GM12878 (cell line): Measurements from ENCODE around the gene ZNF827. TPM values are rescaled to one million over a fixed set of nuclear protein-coding genes. Genes with fewer than 3 reads are reported as not detected.

Experiments used
- ATAC-seq: fragments of 200-7000 bp; cut with Tn5 transposase; 3 replicates; pipeline ENCODE4 v1.9.1; 2020; ENCODE audit warnings: mild to moderate bottlenecking, moderate library complexity
- BruUV-seq: library from RNA; stranded (reverse); fragments of 400-500 nt; replicated peaks from 2 replicates; lab custom pipeline; 2021; lab: Mats Ljungman, UMichigan
- CTCF ChIA-PET: fragments of 300-600 bp; sonication (Branson Sonifier 250); formaldehyde crosslinking; extraction: SDS; loops from one replicate; lab custom pipeline; 2021; ENCODE audit warnings: inconsistent platforms; lab: Yijun Ruan, JAX
- POLR2A ChIA-PET: fragments of 350-600 bp; formaldehyde crosslinking; extraction: SDS; loops from one replicate; lab custom pipeline; 2021; ENCODE audit warnings: inconsistent platforms; lab: Charles Lee
- RAD21 ChIA-PET: fragments of 300-600 bp; sonication (Branson Sonifier 250); formaldehyde crosslinking; loops from one replicate; lab custom pipeline; 2023; ENCODE audit warnings: antibody characterized with exemption; ENCODE audit not compliant: unreplicated experiment; lab: Charles Lee
- SMC1A ChIA-PET: fragments of 300-600 bp; sonication (Branson Sonifier 250); formaldehyde crosslinking; loops from one replicate; lab custom pipeline; 2023; ENCODE audit not compliant: unreplicated experiment, uncharacterized antibody; lab: Charles Lee
- DNase-seq: peaks from one replicate; pipeline ENCODE4 v3.0.0-alpha.2; 2011; ENCODE audit warnings: low read depth, low spot score
- FAIRE-seq: peaks from 3 replicates; lab custom pipeline; 2011; peaks lifted over from hg19 to GRCh38; lab: Jason Lieb, UNC
- H2AFZ ChIP-seq: 2 replicates; pipeline ENCODE4 v1.6.0; 2011; ENCODE audit warnings: low read depth, low read length, control low read depth; ENCODE audit not compliant: control insufficient read depth
- H3K27ac ChIP-seq: 2 replicates; pipeline ENCODE4 v1.5.1; 2011; ENCODE audit warnings: control low read depth; ENCODE audit not compliant: control insufficient read depth, insufficient read depth
- H3K27me3 ChIP-seq, 2 experiments: replicated peaks in 1 of 2; 2 replicates each; pipeline versions ENCODE4 v1.6.0 to v1.6.1; 2011; ENCODE audit warnings: low read length in 1 of 2; ENCODE audit not compliant: control insufficient read depth in 2 of 2, insufficient read depth in 2 of 2
- H3K36me3 ChIP-seq, 2 experiments: 2 replicates each; pipeline ENCODE4 v1.5.1; 2011; ENCODE audit warnings: low read length in 1 of 2; ENCODE audit not compliant: control insufficient read depth in 2 of 2, insufficient read depth in 2 of 2
- H3K4me1 ChIP-seq: 2 replicates; pipeline ENCODE4 v1.6.1; 2011; ENCODE audit warnings: mild to moderate bottlenecking, low read length, moderate library complexity, mixed read lengths; ENCODE audit not compliant: control insufficient read depth, insufficient read depth
- H3K4me2 ChIP-seq: 2 replicates; pipeline ENCODE4 v1.6.0; 2011; ENCODE audit warnings: control low read depth; ENCODE audit not compliant: control insufficient read depth, insufficient read depth
- H3K4me3 ChIP-seq: fragments of 200-600 bp; sonication (generic); 2 replicates; pipeline ENCODE4 v1.5.1; 2016
- H3K79me2 ChIP-seq: 2 replicates; pipeline ENCODE4 v1.6.0; 2011; ENCODE audit warnings: low read length; ENCODE audit not compliant: control insufficient read depth, insufficient read depth
- H3K9ac ChIP-seq: 2 replicates; pipeline ENCODE4 v1.8.0; 2011; ENCODE audit warnings: low read length, control low read depth, mixed read lengths; ENCODE audit not compliant: control insufficient read depth, insufficient read depth
- H3K9me3 ChIP-seq: replicated peaks from 3 replicates; pipeline ENCODE4 v1.5.1; 2011; ENCODE audit warnings: mild to moderate bottlenecking, low read length; ENCODE audit not compliant: control insufficient read depth, insufficient read depth
- H4K20me1 ChIP-seq: 2 replicates; pipeline ENCODE4 v1.6.0; 2011; ENCODE audit not compliant: control insufficient read depth, insufficient read depth
- CBX5 ChIP-seq: sonication (generic); IDR thresholded peaks from 2 replicates; pipeline ENCODE4 v1.6.1; 2016; ENCODE audit warnings: low read depth, moderate library complexity, mild to moderate bottlenecking, inconsistent platforms
- CREB1 ChIP-seq: IDR thresholded peaks from 2 replicates; pipeline ENCODE4 v1.6.1; 2012; ENCODE audit warnings: low read depth, mild to moderate bottlenecking, inconsistent platforms
- DPF2 ChIP-seq: fragments of 450-650 bp; IDR thresholded peaks from 2 replicates; pipeline ENCODE4 v1.6.1; 2017; ENCODE audit warnings: mild to moderate bottlenecking
- ESRRA ChIP-seq: IDR thresholded peaks from 2 replicates; pipeline ENCODE4 v1.6.1; 2012; ENCODE audit warnings: mild to moderate bottlenecking, low read length, improper control_type of control experiment
- EZH2 ChIP-seq: IDR thresholded peaks from 2 replicates; pipeline ENCODE4 v1.6.1; 2012; ENCODE audit warnings: low read depth, mild to moderate bottlenecking, control low read depth, inconsistent platforms, low read length, borderline replicate concordance; ENCODE audit not compliant: control insufficient read depth
- HDGF ChIP-seq: fragments of 450-650 bp; IDR thresholded peaks from 2 replicates; pipeline ENCODE4 v1.6.1; 2016; ENCODE audit warnings: antibody characterized with exemption
- NFXL1 ChIP-seq: fragments of 450-650 bp; IDR thresholded peaks from 2 replicates; pipeline ENCODE4 v1.6.1; 2017; ENCODE audit warnings: antibody characterized with exemption, mild to moderate bottlenecking, borderline replicate concordance
- NFYA ChIP-seq: IDR thresholded peaks from 2 replicates; pipeline ENCODE4 v1.6.1; 2011; ENCODE audit warnings: low read depth, mild to moderate bottlenecking, low read length, improper control_type of control experiment, borderline replicate concordance
- RELA ChIP-seq: fragments of 450-650 bp; IDR thresholded peaks from 2 replicates; pipeline ENCODE4 v1.8.0; 2014; ENCODE audit warnings: borderline replicate concordance; ENCODE audit not compliant: partially characterized antibody
- SMC3 ChIP-seq: IDR thresholded peaks from 2 replicates; pipeline ENCODE4 v1.6.1; 2011; ENCODE audit warnings: low read length, improper control_type of control experiment, borderline replicate concordance
- ZNF384 ChIP-seq: IDR thresholded peaks from 2 replicates; pipeline ENCODE4 v1.6.1; 2012; ENCODE audit warnings: low read depth, mild to moderate bottlenecking, low read length, improper control_type of control experiment, borderline replicate concordance
- WGBS: methylation state at CpG from one replicate; pipeline ENCODE4 v1.1.6; 2016; ENCODE audit warnings: low lambda C conversion rate; ENCODE audit not compliant: insufficient replicate concordance, insufficient coverage; ENCODE audit errors: missing lambda C conversion rate; 5-methylcytosine and 5-hydroxymethylcytosine counted together
- in situ Hi-C: fragments of 300-500 bp; cut with MboI; formaldehyde crosslinking; loops from 9 replicates; pipeline ENCODE4 v1.14.3; 2018; ENCODE audit warnings: mixed read lengths
- intact Hi-C: fragments of 100-400 bp; cut with micrococcal nuclease; formaldehyde crosslinking; loops from one replicate; pipeline ENCODE4 v1.14.2; 2022; ENCODE audit not compliant: unreplicated experiment
- polyA plus RNA-seq, 11 experiments: library from polyadenylated mRNA; depleted of rRNA in 4 of 11; unstranded in 6 of 11; stranded (reverse) in 5 of 11; fragments of >200 nt; fragmentation: Nextera tagmentation in 4 of 11; fragmentation: Illumina TruSeq in 1 of 11; extraction: Ambion mirVana in 4 of 11; extraction: Trizol in 1 of 11; gene quantifications; 1 replicate in 1 of 11; 2 replicates in 10 of 11; pipeline versions ENCODE4 v1.2.1 to v1.2.3, GENCODE V29; 2011 to 2016; ENCODE audit warnings: inconsistent platforms in 2 of 11, missing spikeins in 2 of 11, low read depth in 1 of 11
- total RNA-seq, 4 experiments: library from RNA; depleted of rRNA in 3 of 4; stranded (reverse); fragments of >200 nt in 3 of 4; fragmentation: Illumina TruSeq in 1 of 4; extraction: Trizol in 1 of 4; gene quantifications; 2 replicates each; pipeline versions ENCODE4 v1.2.1 to v1.2.3, GENCODE V29; 2013 to 2021
- TF ChIP-seq, protein P1 (sequence below): IDR thresholded peaks from 2 replicates; pipeline ENCODE4 v1.6.1; 2011; ENCODE audit warnings: borderline replicate concordance, low read depth, mild to moderate bottlenecking, moderate library complexity, mixed read lengths, low read length; ENCODE audit not compliant: insufficient read depth; ENCODE audit errors: extremely low read length
- TF ChIP-seq, protein P2 (sequence below): fragments of 450-650 bp; IDR thresholded peaks from 2 replicates; pipeline ENCODE4 v1.6.1; 2017; ENCODE audit warnings: antibody characterized with exemption, mild to moderate bottlenecking, moderate library complexity
- TF ChIP-seq, protein P3 (sequence below): fragments of 150-350 bp; IDR thresholded peaks from 2 replicates; pipeline ENCODE4 v1.6.1; 2014; ENCODE audit warnings: mild to moderate bottlenecking, low read depth, low read length
- TF ChIP-seq, protein P4 (sequence below): fragments of 450-650 bp; IDR thresholded peaks from 2 replicates; pipeline ENCODE4 v1.6.1; 2017; ENCODE audit warnings: borderline replicate concordance

ZNF827 gene
- total and polyA plus RNA-seq, 10 of the 15 experiments (the other 5 are each of a cell fraction or from before 2014, with no cell fraction given), result 3.8 to 31.5 (median 13.6) TPM

DNA sequence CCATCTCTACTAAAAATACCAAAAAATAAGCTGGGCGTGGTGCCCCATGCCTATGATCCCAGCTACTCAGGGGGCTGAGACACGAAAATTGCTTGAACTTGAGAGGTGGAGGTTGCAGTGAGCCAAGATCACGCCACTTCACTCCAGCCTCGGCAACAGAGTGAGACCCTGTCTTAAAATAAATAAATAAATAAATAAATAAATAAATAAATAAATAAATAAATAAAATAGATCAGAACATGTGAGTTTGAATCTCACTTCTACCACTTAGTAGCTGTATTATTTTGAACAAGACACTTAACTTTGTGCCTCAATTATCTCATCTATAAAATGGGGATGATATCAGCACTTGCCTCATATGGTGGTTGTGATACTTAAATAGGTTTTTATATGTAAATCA lies 168.5 kb downstream of the ZNF827 start (continued):
- no peak for TF ChIP-seq RELA
- TF ChIP-seq SMC3, result no peak

DNA sequence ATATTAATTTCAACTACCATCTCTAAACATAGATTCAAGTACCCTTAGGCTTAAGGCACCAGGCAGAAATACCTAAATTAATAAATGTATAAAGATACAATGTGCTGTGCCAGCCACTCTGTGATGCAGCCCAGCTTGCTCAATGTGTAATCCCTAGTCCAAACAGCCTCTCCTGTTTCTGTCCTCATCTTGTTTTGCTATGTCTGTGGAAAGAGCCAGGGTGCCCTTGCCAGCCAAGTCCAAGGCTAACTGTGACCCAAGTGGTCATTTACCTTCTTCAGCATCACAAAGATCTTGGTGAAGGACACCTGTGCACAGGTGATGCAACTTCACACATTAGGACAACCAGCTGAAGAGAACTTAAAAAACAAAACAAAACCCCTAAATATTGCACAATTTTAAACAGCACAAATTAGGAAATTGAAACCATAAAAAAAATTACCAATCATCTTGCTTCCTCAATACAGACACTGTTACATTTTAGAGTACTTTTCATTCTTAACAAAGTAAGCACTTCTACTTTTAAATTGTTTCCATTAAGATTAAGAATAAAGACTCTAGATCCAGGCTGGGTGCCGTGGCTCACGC lies 169.1 kb downstream of the ZNF827 start:
- WGBS, result 97% methylated on average over 2 of the region's 2 CpGs
- in situ Hi-C loops, result no loop called here
- Histone ChIP-seq H3K79me2 (no peaks in the 10 kb centered on the region), H3K27ac (no peak overlapping the region), H3K4me3 (no peak overlapping the region), H3K4me2 (no peak overlapping the region), H3K9ac (no peak overlapping the region), H2AFZ (no peak overlapping the region), H4K20me1 (no peaks in the 10 kb centered on the region), H3K36me3 (peaks cover 13 to 28% of the 10 kb centered on the region in 2 experiments), H3K9me3 (peaks cover 4% of the 10 kb centered on the region; the same call in 2 of the 3 replicates), H3K27me3 (no peaks in the 10 kb centered on the region), H3K4me1 (peaks cover 28% of the 10 kb centered on the region)
- SMC1A ChIA-PET, result interaction anchor here (1.2 to 1.7 kb wide), 2 partner anchors 34 to 58 kb away, joined by 3 to 4 read pairs; no protein-coding TSS in a partner anchor
- no peak for ATAC-seq
- intact Hi-C loops, result no loop called here
- RAD21 ChIA-PET, result interaction anchor here (0.6 kb wide), 1 partner anchor 32 kb away, joined by 3 read pairs; no protein-coding TSS in a partner anchor
- CTCF ChIA-PET, result interaction anchor here (1.0 to 1.3 kb wide), 2 partner anchors 113 to 116 kb away, joined by 3 read pairs; no protein-coding TSS in a partner anchor
- DNase-seq, result no peak
- FAIRE-seq, result no peak
- BruUV-seq, result no TSS peak
- POLR2A ChIA-PET, result no interaction called here
- TF ChIP-seq EZH2 (no peak), ESRRA (no peak), DPF2 (no peak), HDGF (no peak), CBX5 (no peak), CREB1 (no peak), NFYA (no peak), NFXL1 (no peak), ZNF384 (no peak)
- TF ChIP-seq, protein P1, sequence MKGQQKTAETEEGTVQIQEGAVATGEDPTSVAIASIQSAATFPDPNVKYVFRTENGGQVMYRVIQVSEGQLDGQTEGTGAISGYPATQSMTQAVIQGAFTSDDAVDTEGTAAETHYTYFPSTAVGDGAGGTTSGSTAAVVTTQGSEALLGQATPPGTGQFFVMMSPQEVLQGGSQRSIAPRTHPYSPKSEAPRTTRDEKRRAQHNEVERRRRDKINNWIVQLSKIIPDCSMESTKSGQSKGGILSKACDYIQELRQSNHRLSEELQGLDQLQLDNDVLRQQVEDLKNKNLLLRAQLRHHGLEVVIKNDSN, result no peak
- TF ChIP-seq, protein P2, sequence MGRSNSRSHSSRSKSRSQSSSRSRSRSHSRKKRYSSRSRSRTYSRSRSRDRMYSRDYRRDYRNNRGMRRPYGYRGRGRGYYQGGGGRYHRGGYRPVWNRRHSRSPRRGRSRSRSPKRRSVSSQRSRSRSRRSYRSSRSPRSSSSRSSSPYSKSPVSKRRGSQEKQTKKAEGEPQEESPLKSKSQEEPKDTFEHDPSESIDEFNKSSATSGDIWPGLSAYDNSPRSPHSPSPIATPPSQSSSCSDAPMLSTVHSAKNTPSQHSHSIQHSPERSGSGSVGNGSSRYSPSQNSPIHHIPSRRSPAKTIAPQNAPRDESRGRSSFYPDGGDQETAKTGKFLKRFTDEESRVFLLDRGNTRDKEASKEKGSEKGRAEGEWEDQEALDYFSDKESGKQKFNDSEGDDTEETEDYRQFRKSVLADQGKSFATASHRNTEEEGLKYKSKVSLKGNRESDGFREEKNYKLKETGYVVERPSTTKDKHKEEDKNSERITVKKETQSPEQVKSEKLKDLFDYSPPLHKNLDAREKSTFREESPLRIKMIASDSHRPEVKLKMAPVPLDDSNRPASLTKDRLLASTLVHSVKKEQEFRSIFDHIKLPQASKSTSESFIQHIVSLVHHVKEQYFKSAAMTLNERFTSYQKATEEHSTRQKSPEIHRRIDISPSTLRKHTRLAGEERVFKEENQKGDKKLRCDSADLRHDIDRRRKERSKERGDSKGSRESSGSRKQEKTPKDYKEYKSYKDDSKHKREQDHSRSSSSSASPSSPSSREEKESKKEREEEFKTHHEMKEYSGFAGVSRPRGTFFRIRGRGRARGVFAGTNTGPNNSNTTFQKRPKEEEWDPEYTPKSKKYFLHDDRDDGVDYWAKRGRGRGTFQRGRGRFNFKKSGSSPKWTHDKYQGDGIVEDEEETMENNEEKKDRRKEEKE, result no peak
- TF ChIP-seq, protein P3, sequence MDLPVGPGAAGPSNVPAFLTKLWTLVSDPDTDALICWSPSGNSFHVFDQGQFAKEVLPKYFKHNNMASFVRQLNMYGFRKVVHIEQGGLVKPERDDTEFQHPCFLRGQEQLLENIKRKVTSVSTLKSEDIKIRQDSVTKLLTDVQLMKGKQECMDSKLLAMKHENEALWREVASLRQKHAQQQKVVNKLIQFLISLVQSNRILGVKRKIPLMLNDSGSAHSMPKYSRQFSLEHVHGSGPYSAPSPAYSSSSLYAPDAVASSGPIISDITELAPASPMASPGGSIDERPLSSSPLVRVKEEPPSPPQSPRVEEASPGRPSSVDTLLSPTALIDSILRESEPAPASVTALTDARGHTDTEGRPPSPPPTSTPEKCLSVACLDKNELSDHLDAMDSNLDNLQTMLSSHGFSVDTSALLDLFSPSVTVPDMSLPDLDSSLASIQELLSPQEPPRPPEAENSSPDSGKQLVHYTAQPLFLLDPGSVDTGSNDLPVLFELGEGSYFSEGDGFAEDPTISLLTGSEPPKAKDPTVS, result no peak
- TF ChIP-seq, protein P4, sequence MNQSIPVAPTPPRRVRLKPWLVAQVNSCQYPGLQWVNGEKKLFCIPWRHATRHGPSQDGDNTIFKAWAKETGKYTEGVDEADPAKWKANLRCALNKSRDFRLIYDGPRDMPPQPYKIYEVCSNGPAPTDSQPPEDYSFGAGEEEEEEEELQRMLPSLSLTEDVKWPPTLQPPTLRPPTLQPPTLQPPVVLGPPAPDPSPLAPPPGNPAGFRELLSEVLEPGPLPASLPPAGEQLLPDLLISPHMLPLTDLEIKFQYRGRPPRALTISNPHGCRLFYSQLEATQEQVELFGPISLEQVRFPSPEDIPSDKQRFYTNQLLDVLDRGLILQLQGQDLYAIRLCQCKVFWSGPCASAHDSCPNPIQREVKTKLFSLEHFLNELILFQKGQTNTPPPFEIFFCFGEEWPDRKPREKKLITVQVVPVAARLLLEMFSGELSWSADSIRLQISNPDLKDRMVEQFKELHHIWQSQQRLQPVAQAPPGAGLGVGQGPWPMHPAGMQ, result no peak
